NCI-H2107 treated with DMSO at 0.1 percent for 48 hours (cell line): ENCODE measurements around the gene TTYH1.
"Not testable (repeated sequence)": the region's sequence is repeated elsewhere in the genome, so short reads cannot be mapped to it uniquely, and the experiment has no call there.

Source experiments
- DNase-seq: peaks from one replicate; lab custom pipeline; 2025; ENCODE audit not compliant: unreplicated experiment; lab: John Stamatoyannopoulos, UW

The TTYH1 gene

GRCh38 chr19:54458648-54459281, 43.5 kb downstream of the TTYH1 start:
- no peak for DNase-seq

- DNase-seq = no peak
Observed at GRCh38 chr19:54459282-54460229, 44.3 kb downstream of the TTYH1 start.

GRCh38 chr19:54460230-54461005, 45.2 kb downstream of the TTYH1 start:
- DNase-seq = no peak

- DNase-seq = no peak
Observed at GRCh38 chr19:54461210-54461609, 45.9 kb downstream of the TTYH1 start.

GRCh38 chr19:54461613-54462012, 46.3 kb downstream of the TTYH1 start:
- DNase-seq = no peak

- DNase-seq = no peak
Observed at GRCh38 chr19:54462047-54462654, 46.9 kb downstream of the TTYH1 start.

GRCh38 chr19:54462655-54463530, 47.6 kb downstream of the TTYH1 start:
- no peak for DNase-seq

GRCh38 chr19:54463531-54464043, 48.3 kb downstream of the TTYH1 start, which contains the start of gene LENG9:
Gene LENG9 (minus strand): TSS chr19:54463778. CDS start chr19:54463526, 252 bp downstream.
- DNase-seq = peak; percentile 41

- peak; percentile 10 for DNase-seq
Observed at GRCh38 chr19:54464044-54464629, 48.9 kb downstream of the TTYH1 start.

GRCh38 chr19:54464630-54465425, 49.6 kb downstream of the TTYH1 start:
- no peak for DNase-seq

- no peak for DNase-seq
Observed at GRCh38 chr19:54465426-54466109, 50.3 kb downstream of the TTYH1 start.

- not testable (repeated sequence) for DNase-seq
Observed at GRCh38 chr19:54466110-54466480, 50.8 kb downstream of the TTYH1 start.

GRCh38 chr19:54469496-54469934, 54.3 kb downstream of the TTYH1 start:
- DNase-seq = no peak

GRCh38 chr19:54470276-54470887, 55.1 kb downstream of the TTYH1 start:
- DNase-seq = no peak

GRCh38 chr19:54470991-54471782, 55.9 kb downstream of the TTYH1 start:
- no peak for DNase-seq

GRCh38 chr19:54473071-54473891, 58.0 kb downstream of the TTYH1 start, which contains the start of gene CDC42EP5:
Gene CDC42EP5 (minus strand): TSS chr19:54473296. CDS start chr19:54465547, 7,749 bp downstream.
- no peak for DNase-seq
